Neural progenitor cell (in vitro differentiated cells): ENCODE measurements around the gene DNAJC21.

Experiments used
- CTCF ChIP-seq: fragments of 200-600 bp; sonication (generic); IDR thresholded peaks from 2 replicates; pipeline ENCODE4 v1.5.1; 2017; ENCODE audit warnings: antibody characterized with exemption, mild to moderate bottlenecking
- EZH2 ChIP-seq: fragments of 200-600 bp; sonication (generic); IDR thresholded peaks from 2 replicates; pipeline ENCODE4 v1.6.1; 2017; ENCODE audit warnings: antibody characterized with exemption, mild to moderate bottlenecking, moderate library complexity
- EZH2phosphoT487 ChIP-seq: fragments of 200-600 bp; sonication (generic); IDR thresholded peaks from 2 replicates; pipeline ENCODE4 v1.6.1; 2017; ENCODE audit warnings: antibody characterized with exemption

- TF ChIP-seq CTCF (no peak), EZH2 (no peak), EZH2phosphoT487 (no peak)
Measured at GRCh38 chr5:34944460-34945047, 15.2 kb downstream of the DNAJC21 start.
